ENCODE data around the gene PDSS2.

The PDSS2 gene

GRCh38 chr6:107402533-107402932 lies 56.8 kb downstream of the PDSS2 start:
- H3K4me1 ChIP-seq (ENCODE audit: control insufficient read depth, insufficient read depth, low read length) = no peaks in the 10 kb centered on the region
- H3K27me3 ChIP-seq (ENCODE audit: control insufficient read depth, insufficient read depth, low read length) = no peaks in the 10 kb centered on the region
- no peak overlapping the region for H3K4me3 ChIP-seq (ENCODE audit: low read length)
- H3K36me3 ChIP-seq (ENCODE audit: control insufficient read depth, insufficient read depth, low read length) = no peaks in the 10 kb centered on the region
- no peak overlapping the region for H3K9ac ChIP-seq (ENCODE audit: low read length)
- H3K9me3 ChIP-seq (ENCODE audit: control insufficient read depth, low read length) = no peaks in the 10 kb centered on the region

GRCh38 chr6:107401573-107401972 lies 57.8 kb downstream of the PDSS2 start:
- no peak overlapping the region for H3K9ac ChIP-seq (ENCODE audit: low read length)
- H3K27me3 ChIP-seq (ENCODE audit: control insufficient read depth, insufficient read depth, low read length) = no peaks in the 10 kb centered on the region
- H3K36me3 ChIP-seq (ENCODE audit: control insufficient read depth, insufficient read depth, low read length) = no peaks in the 10 kb centered on the region
- H3K9me3 ChIP-seq (ENCODE audit: control insufficient read depth, low read length) = no peaks in the 10 kb centered on the region
- H3K4me3 ChIP-seq (ENCODE audit: low read length) = no peak overlapping the region
- H3K4me1 ChIP-seq (ENCODE audit: control insufficient read depth, insufficient read depth, low read length) = no peaks in the 10 kb centered on the region

GRCh38 chr6:107400616-107401147 lies 58.7 kb downstream of the PDSS2 start:
- Histone ChIP-seq H3K4me1 (ENCODE audit: control insufficient read depth, insufficient read depth, low read length) (no peaks in the 10 kb centered on the region), H3K27me3 (ENCODE audit: control insufficient read depth, insufficient read depth, low read length) (no peaks in the 10 kb centered on the region), H3K9ac (ENCODE audit: low read length) (no peak overlapping the region), H3K9me3 (ENCODE audit: control insufficient read depth, low read length) (peaks cover 4% of the 10 kb centered on the region), H3K4me3 (ENCODE audit: low read length) (no peak overlapping the region), H3K36me3 (ENCODE audit: control insufficient read depth, insufficient read depth, low read length) (no peaks in the 10 kb centered on the region)

GRCh38 chr6:107399935-107400334 lies 59.4 kb downstream of the PDSS2 start:
- H3K36me3 ChIP-seq (ENCODE audit: control insufficient read depth, insufficient read depth, low read length) = no peaks in the 10 kb centered on the region
- peaks cover 4% of the 10 kb centered on the region for H3K9me3 ChIP-seq (ENCODE audit: control insufficient read depth, low read length)
- H3K9ac ChIP-seq (ENCODE audit: low read length) = no peak overlapping the region
- no peak overlapping the region for H3K4me3 ChIP-seq (ENCODE audit: low read length)
- H3K4me1 ChIP-seq (ENCODE audit: control insufficient read depth, insufficient read depth, low read length) = no peaks in the 10 kb centered on the region
- H3K27me3 ChIP-seq (ENCODE audit: control insufficient read depth, insufficient read depth, low read length) = no peaks in the 10 kb centered on the region

- Histone ChIP-seq H3K9ac (ENCODE audit: low read length) (no peak overlapping the region), H3K9me3 (ENCODE audit: control insufficient read depth, low read length) (peaks cover 4% of the 10 kb centered on the region), H3K36me3 (ENCODE audit: control insufficient read depth, insufficient read depth, low read length) (no peaks in the 10 kb centered on the region), H3K27me3 (ENCODE audit: control insufficient read depth, insufficient read depth, low read length) (no peaks in the 10 kb centered on the region), H3K4me1 (ENCODE audit: control insufficient read depth, insufficient read depth, low read length) (no peaks in the 10 kb centered on the region), H3K4me3 (ENCODE audit: low read length) (no peak overlapping the region)
These were observed 61.4 kb downstream of the PDSS2 start for GRCh38 chr6:107398001-107398400.

GRCh38 chr6:107396211-107396610 lies 63.2 kb downstream of the PDSS2 start:
- no peak overlapping the region for H3K4me3 ChIP-seq (ENCODE audit: low read length)
- H3K27me3 ChIP-seq (ENCODE audit: control insufficient read depth, insufficient read depth, low read length) = no peaks in the 10 kb centered on the region
- H3K4me1 ChIP-seq (ENCODE audit: control insufficient read depth, insufficient read depth, low read length) = peaks cover 4% of the 10 kb centered on the region
- H3K9me3 ChIP-seq (ENCODE audit: control insufficient read depth, low read length) = peaks cover 4% of the 10 kb centered on the region
- no peaks in the 10 kb centered on the region for H3K36me3 ChIP-seq (ENCODE audit: control insufficient read depth, insufficient read depth, low read length)
- H3K9ac ChIP-seq (ENCODE audit: low read length) = no peak overlapping the region

- Histone ChIP-seq H3K9me3 (ENCODE audit: control insufficient read depth, low read length) (peaks cover 4% of the 10 kb centered on the region), H3K4me3 (ENCODE audit: low read length) (no peak overlapping the region), H3K27me3 (ENCODE audit: control insufficient read depth, insufficient read depth, low read length) (no peaks in the 10 kb centered on the region), H3K4me1 (ENCODE audit: control insufficient read depth, insufficient read depth, low read length) (peaks cover 4% of the 10 kb centered on the region), H3K36me3 (ENCODE audit: control insufficient read depth, insufficient read depth, low read length) (no peaks in the 10 kb centered on the region), H3K9ac (ENCODE audit: low read length) (no peak overlapping the region)
These were observed 67.3 kb downstream of the PDSS2 start for GRCh38 chr6:107392069-107392468.

- Histone ChIP-seq H3K9ac (ENCODE audit: low read length) (no peak overlapping the region), H3K36me3 (ENCODE audit: control insufficient read depth, insufficient read depth, low read length) (no peaks in the 10 kb centered on the region), H3K4me1 (ENCODE audit: control insufficient read depth, insufficient read depth, low read length) (peaks cover 4% of the 10 kb centered on the region), H3K9me3 (ENCODE audit: control insufficient read depth, low read length) (peaks cover 1% of the 10 kb centered on the region), H3K27me3 (ENCODE audit: control insufficient read depth, insufficient read depth, low read length) (no peaks in the 10 kb centered on the region), H3K4me3 (ENCODE audit: low read length) (no peak overlapping the region)
These were observed 68.5 kb downstream of the PDSS2 start for GRCh38 chr6:107390685-107391435.

- Histone ChIP-seq H3K9me3 (ENCODE audit: control insufficient read depth, low read length) (no peaks in the 10 kb centered on the region), H3K4me3 (ENCODE audit: low read length) (no peak overlapping the region), H3K4me1 (ENCODE audit: control insufficient read depth, insufficient read depth, low read length) (peaks cover 4% of the 10 kb centered on the region), H3K27me3 (ENCODE audit: control insufficient read depth, insufficient read depth, low read length) (no peaks in the 10 kb centered on the region), H3K9ac (ENCODE audit: low read length) (no peak overlapping the region), H3K36me3 (ENCODE audit: control insufficient read depth, insufficient read depth, low read length) (no peaks in the 10 kb centered on the region)
These were observed 69.3 kb downstream of the PDSS2 start for GRCh38 chr6:107390056-107390455.

GRCh38 chr6:107386904-107387303 lies 72.5 kb downstream of the PDSS2 start:
- Histone ChIP-seq H3K9me3 (ENCODE audit: control insufficient read depth, low read length) (no peaks in the 10 kb centered on the region), H3K27me3 (ENCODE audit: control insufficient read depth, insufficient read depth, low read length) (no peaks in the 10 kb centered on the region), H3K36me3 (ENCODE audit: control insufficient read depth, insufficient read depth, low read length) (no peaks in the 10 kb centered on the region), H3K9ac (ENCODE audit: low read length) (no peak overlapping the region), H3K4me3 (ENCODE audit: low read length) (no peak overlapping the region), H3K4me1 (ENCODE audit: control insufficient read depth, insufficient read depth, low read length) (peaks cover 4% of the 10 kb centered on the region)

- no peak overlapping the region for H3K9ac ChIP-seq (ENCODE audit: low read length)
- H3K27me3 ChIP-seq (ENCODE audit: control insufficient read depth, insufficient read depth, low read length) = no peaks in the 10 kb centered on the region
- no peaks in the 10 kb centered on the region for H3K9me3 ChIP-seq (ENCODE audit: control insufficient read depth, low read length)
- no peaks in the 10 kb centered on the region for H3K36me3 ChIP-seq (ENCODE audit: control insufficient read depth, insufficient read depth, low read length)
- peaks cover 1% of the 10 kb centered on the region for H3K4me1 ChIP-seq (ENCODE audit: control insufficient read depth, insufficient read depth, low read length)
- H3K4me3 ChIP-seq (ENCODE audit: low read length) = no peak overlapping the region
These were observed 73.0 kb downstream of the PDSS2 start for GRCh38 chr6:107386340-107386739.

- Histone ChIP-seq H3K36me3 (ENCODE audit: control insufficient read depth, insufficient read depth, low read length) (no peaks in the 10 kb centered on the region), H3K9ac (ENCODE audit: low read length) (no peak overlapping the region), H3K4me3 (ENCODE audit: low read length) (no peak overlapping the region), H3K4me1 (ENCODE audit: control insufficient read depth, insufficient read depth, low read length) (no peaks in the 10 kb centered on the region), H3K27me3 (ENCODE audit: control insufficient read depth, insufficient read depth, low read length) (no peaks in the 10 kb centered on the region), H3K9me3 (ENCODE audit: control insufficient read depth, low read length) (no peaks in the 10 kb centered on the region)
These were observed 75.7 kb downstream of the PDSS2 start for GRCh38 chr6:107383705-107384104.
